B cell (primary cell): Measurements from ENCODE around the gene HOXA1. TPM values are rescaled to one million over a fixed set of nuclear protein-coding genes. Genes with fewer than 3 reads are reported as not detected.

Source experiments
- ATAC-seq: fragments of 200-7000 bp; cut with Tn5 transposase; one replicate; pipeline ENCODE4 v1.10.0; 2021; ENCODE audit warnings: low read depth, mild to moderate bottlenecking, moderate number of reproducible peaks, moderate library complexity
- CTCF ChIA-PET: fragments of 350-600 bp; sonication (Branson Sonifier 250); formaldehyde crosslinking; loops from one replicate; lab custom pipeline; 2021; ENCODE audit warnings: antibody characterized with exemption, inconsistent platforms; lab: Charles Lee
- POLR2A ChIA-PET: fragments of 350-600 bp; sonication (Branson Sonifier 250); formaldehyde crosslinking; loops from one replicate; lab custom pipeline; 2021; ENCODE audit warnings: antibody characterized with exemption; lab: Charles Lee
- DNase-seq: peaks from one replicate; pipeline ENCODE4 v3.0.0; 2013
- H2AFZ ChIP-seq: 2 replicates; pipeline ENCODE4 v1.6.1; 2012; ENCODE audit warnings: mild to moderate bottlenecking, low read depth, low read length; ENCODE audit not compliant: insufficient read depth, poor library complexity, severe bottlenecking
- H3K27ac ChIP-seq, 2 donors: 1 replicate in 1 of 2; 2 replicates in 1 of 2; pipeline ENCODE4 v1.5.1; 2012 to 2013; ENCODE audit warnings: low read length in 2 of 2, mild to moderate bottlenecking in 2 of 2, moderate library complexity in 1 of 2
- H3K27me3 ChIP-seq, 4 experiments: fragments of 200-600 bp in 1 of 4; sonication (generic) in 1 of 4; replicated peaks in 1 of 4; 1 replicate in 2 of 4; 2 replicates in 2 of 4; pipeline versions ENCODE4 v1.6.1 to v1.7.0; 2013 to 2016; ENCODE audit warnings: low read length in 3 of 4, mild to moderate bottlenecking in 2 of 4, mixed read lengths in 1 of 4, moderate library complexity in 1 of 4; ENCODE audit not compliant: insufficient read depth in 4 of 4, control insufficient read depth in 3 of 4; ENCODE audit errors: control extremely low read depth in 1 of 4
- H3K36me3 ChIP-seq, 2 experiments: replicated peaks in 1 of 2; 1 replicate in 1 of 2; 2 replicates in 1 of 2; pipeline versions ENCODE4 v1.6.1 to v1.7.1; 2013; ENCODE audit warnings: low read length in 1 of 2; ENCODE audit not compliant: insufficient read depth in 2 of 2, control insufficient read depth in 1 of 2; ENCODE audit errors: control extremely low read depth in 1 of 2, extremely low read depth in 1 of 2
- H3K4me1 ChIP-seq, 2 donors: fragments of 200-600 bp in 1 of 2; sonication (generic) in 1 of 2; 1 replicate in 1 of 2; 2 replicates in 1 of 2; pipeline versions ENCODE4 v1.5.1 to v1.6.1; 2013 to 2017; ENCODE audit warnings: low read length in 2 of 2; ENCODE audit not compliant: control insufficient read depth in 2 of 2, insufficient read depth in 2 of 2
- H3K4me2 ChIP-seq: replicated peaks from 2 replicates; pipeline ENCODE3; 2012; ENCODE audit warnings: mild to moderate bottlenecking, low read depth, low read length; ENCODE audit not compliant: poor library complexity, severe bottlenecking
- H3K4me3 ChIP-seq, 5 experiments: fragments of 200-600 bp in 1 of 5; sonication (generic) in 1 of 5; 1 replicate in 3 of 5; 2 replicates in 2 of 5; pipeline versions ENCODE4 v1.5.1 to v1.7.0; 2011 to 2016; ENCODE audit warnings: low read length in 4 of 5, mild to moderate bottlenecking in 4 of 5, low read depth in 2 of 5, control low read depth in 1 of 5, moderate library complexity in 1 of 5; ENCODE audit not compliant: insufficient read depth in 1 of 5; ENCODE audit errors: control extremely low read depth in 1 of 5, extremely low read depth in 1 of 5
- H3K79me2 ChIP-seq: fragments of 200-600 bp; sonication (generic); one replicate; pipeline ENCODE4 v1.6.0; 2016; ENCODE audit warnings: low read length; ENCODE audit not compliant: control insufficient read depth, insufficient read depth
- H3K9ac ChIP-seq: fragments of 200-600 bp; sonication (generic); 2 replicates; pipeline ENCODE4 v1.6.1; 2017; ENCODE audit warnings: mild to moderate bottlenecking, low read length, moderate library complexity
- H3K9me3 ChIP-seq, 3 donors: one replicate each; pipeline versions ENCODE4 v1.6.1 to v1.7.1; 2013; ENCODE audit warnings: low read length in 2 of 3; ENCODE audit not compliant: control insufficient read depth in 2 of 3, insufficient read depth in 1 of 3; ENCODE audit errors: control extremely low read depth in 1 of 3
- H4K20me1 ChIP-seq: 2 replicates; pipeline ENCODE4 v1.6.0; 2012; ENCODE audit warnings: mild to moderate bottlenecking, low read length; ENCODE audit not compliant: insufficient read depth, control insufficient read depth, poor library complexity, severe bottlenecking
- H3K27ac Mint-ChIP-seq: one replicate; pipeline ENCODE4 v1.8.0; 2021; ENCODE audit warnings: mixed read lengths
- H3K27me3 Mint-ChIP-seq: one replicate; pipeline ENCODE4 v1.8.0; 2021; ENCODE audit warnings: mixed read lengths
- H3K4me1 Mint-ChIP-seq: one replicate; pipeline ENCODE4 v1.8.0; 2021; ENCODE audit warnings: mixed read lengths
- H3K4me3 Mint-ChIP-seq: one replicate; pipeline ENCODE4 v1.8.0; 2021; ENCODE audit warnings: mixed read lengths
- H3K9me3 Mint-ChIP-seq: one replicate; pipeline ENCODE4 v1.8.0; 2022; ENCODE audit warnings: mixed read lengths; ENCODE audit not compliant: insufficient read depth
- CTCF ChIP-seq: fragments of 200-600 bp; IDR thresholded peaks from one replicate; pipeline ENCODE4 v1.8.0; 2022; ENCODE audit warnings: antibody characterized with exemption, mild to moderate bottlenecking
- EZH2 ChIP-seq: IDR thresholded peaks from 2 replicates; pipeline ENCODE4 v1.6.1; 2012; ENCODE audit warnings: borderline replicate concordance, low read depth, mild to moderate bottlenecking, moderate library complexity, low read length; ENCODE audit not compliant: insufficient read depth, poor library complexity, severe bottlenecking
- WGBS: methylation state at CpG from one replicate; pipeline ENCODE4 v1.1.5; 2013; ENCODE audit warnings: missing lambda C conversion rate; ENCODE audit not compliant: insufficient coverage; 5-methylcytosine and 5-hydroxymethylcytosine counted together
- intact Hi-C: fragments of 100-400 bp; cut with micrococcal nuclease; formaldehyde crosslinking; loops from one replicate; pipeline ENCODE4 v1.10.0; 2022
- polyA plus RNA-seq: library from polyadenylated mRNA; depleted of rRNA; stranded (reverse); fragments of >200 nt; gene quantifications from 2 replicates; pipeline ENCODE4 v1.2.3, GENCODE V29; 2012
- total RNA-seq, 2 donors: library from RNA; stranded (reverse); fragments of 120-200 nt in 1 of 2; gene quantifications; 1 replicate in 1 of 2; 2 replicates in 1 of 2; pipeline versions ENCODE4 v1.2.3 to v1.2.4, GENCODE V29; 2013 to 2022

HOXA1 gene
- total and polyA plus RNA-seq, 2 donors (not counting 1 experiment from before 2014, with no cell fraction given) = 0.13 to 0.37 TPM

- CTCF ChIA-PET = interaction anchor here (1.7 kb wide), 1 partner anchor 56 kb away, joined by 4 read pairs; no protein-coding TSS in a partner anchor
These were observed 9.7 kb upstream of the HOXA1 start for GRCh38 chr7:27105301-27106031.

More at GRCh38 chr7:27105301-27106031, 9.7 kb upstream of the HOXA1 start:
- no peak overlapping the region for H3K9ac ChIP-seq
- no peaks in the 10 kb centered on the region for H3K36me3 ChIP-seq
- no peak overlapping the region for H3K4me2 ChIP-seq
- ATAC-seq = no peak
- WGBS = 92% methylated on average over 6 of the region's 13 CpGs
- DNase-seq = no peak
- H3K27me3 ChIP-seq = peaks cover 0 to 47% (median 39%) of the 10 kb centered on the region in 4 experiments
- no peaks in the 10 kb centered on the region for H4K20me1 ChIP-seq
- no peak overlapping the region for H3K27ac ChIP-seq
- H3K9me3 ChIP-seq = peaks cover 0 to 34% (median 0%) of the 10 kb centered on the region in 3 donors
- TF ChIP-seq EZH2 (no peak), CTCF (no peak)
- intact Hi-C loops = no loop called here
- H3K27ac Mint-ChIP-seq = no peak overlapping the region
- H3K9me3 Mint-ChIP-seq = no peaks in the 10 kb centered on the region
- H3K27me3 Mint-ChIP-seq = peaks cover 51% of the 10 kb centered on the region
- no peaks in the 10 kb centered on the region for H3K79me2 ChIP-seq
- H3K4me3 Mint-ChIP-seq = no peak overlapping the region
- H3K4me1 ChIP-seq = peaks cover 13 to 19% of the 10 kb centered on the region in 2 donors
- H3K4me1 Mint-ChIP-seq = peaks cover 18% of the 10 kb centered on the region
- H2AFZ ChIP-seq = no peak overlapping the region
- H3K4me3 ChIP-seq = no peak overlapping the region
- POLR2A ChIA-PET = no interaction called here
